LoVo (cell line): ENCODE measurements around the gene SLC27A4.

Experiments used
- DNase-seq: peaks from one replicate; pipeline ENCODE4 v3.0.0-alpha.2; 2016; ENCODE audit warnings: low spot score

Gene SLC27A4

GRCh38 chr9:128365525-128365924, 25.2 kb downstream of the SLC27A4 start:
- no peak for DNase-seq

DNA sequence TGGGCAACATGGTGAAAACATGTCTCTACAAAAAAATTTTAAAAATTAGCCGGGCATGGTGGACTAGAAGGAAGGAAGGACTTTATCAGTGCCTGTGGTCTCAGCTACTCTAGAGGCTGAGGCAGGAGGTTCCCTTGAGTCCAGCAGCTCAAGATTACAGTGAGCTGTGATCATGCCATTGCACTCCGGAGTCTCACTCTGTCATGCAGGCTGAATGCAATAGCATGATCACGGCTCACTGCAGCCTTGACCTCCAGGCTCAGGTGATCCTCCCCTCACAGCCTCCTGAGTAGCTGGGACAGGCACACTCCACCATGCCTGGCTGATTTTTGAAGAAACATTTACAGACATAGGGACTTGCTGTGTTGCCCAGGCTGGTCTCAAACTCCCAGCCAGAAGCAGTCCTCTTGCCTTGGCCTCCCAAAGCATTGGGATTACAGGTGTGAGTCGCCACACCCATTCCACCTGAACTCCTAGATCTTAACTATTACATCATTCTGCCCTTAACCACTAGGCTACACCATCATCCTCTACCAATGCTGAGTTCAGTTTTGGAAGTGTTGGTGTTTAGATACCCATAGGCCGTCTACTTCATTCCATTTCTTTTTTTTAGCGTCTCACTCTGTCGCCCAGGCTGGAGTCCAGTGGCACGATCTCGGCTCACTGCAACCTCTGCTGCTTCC, 28.8 kb downstream of the SLC27A4 start:
- no peak for DNase-seq

DNA sequence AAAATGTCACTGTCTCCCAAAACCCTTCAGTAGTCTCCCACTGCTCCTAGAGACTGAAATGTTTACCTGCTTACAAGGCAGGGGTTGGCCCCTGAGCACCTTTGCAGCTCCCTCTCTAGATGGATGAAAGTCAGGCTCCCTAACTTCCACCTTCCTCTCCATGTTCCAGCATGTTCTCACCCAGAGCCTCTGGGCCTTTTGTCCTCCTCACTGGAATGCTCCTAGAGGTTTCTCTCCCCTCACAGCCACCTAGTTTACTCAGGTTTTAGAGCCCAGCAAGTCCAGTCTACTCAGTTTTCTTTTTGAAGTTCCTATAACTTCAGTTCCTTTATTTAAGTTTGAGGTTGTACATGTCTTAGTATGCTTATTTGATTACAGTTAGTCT, 30.0 kb downstream of the SLC27A4 start:
- DNase-seq, result no peak

DNA sequence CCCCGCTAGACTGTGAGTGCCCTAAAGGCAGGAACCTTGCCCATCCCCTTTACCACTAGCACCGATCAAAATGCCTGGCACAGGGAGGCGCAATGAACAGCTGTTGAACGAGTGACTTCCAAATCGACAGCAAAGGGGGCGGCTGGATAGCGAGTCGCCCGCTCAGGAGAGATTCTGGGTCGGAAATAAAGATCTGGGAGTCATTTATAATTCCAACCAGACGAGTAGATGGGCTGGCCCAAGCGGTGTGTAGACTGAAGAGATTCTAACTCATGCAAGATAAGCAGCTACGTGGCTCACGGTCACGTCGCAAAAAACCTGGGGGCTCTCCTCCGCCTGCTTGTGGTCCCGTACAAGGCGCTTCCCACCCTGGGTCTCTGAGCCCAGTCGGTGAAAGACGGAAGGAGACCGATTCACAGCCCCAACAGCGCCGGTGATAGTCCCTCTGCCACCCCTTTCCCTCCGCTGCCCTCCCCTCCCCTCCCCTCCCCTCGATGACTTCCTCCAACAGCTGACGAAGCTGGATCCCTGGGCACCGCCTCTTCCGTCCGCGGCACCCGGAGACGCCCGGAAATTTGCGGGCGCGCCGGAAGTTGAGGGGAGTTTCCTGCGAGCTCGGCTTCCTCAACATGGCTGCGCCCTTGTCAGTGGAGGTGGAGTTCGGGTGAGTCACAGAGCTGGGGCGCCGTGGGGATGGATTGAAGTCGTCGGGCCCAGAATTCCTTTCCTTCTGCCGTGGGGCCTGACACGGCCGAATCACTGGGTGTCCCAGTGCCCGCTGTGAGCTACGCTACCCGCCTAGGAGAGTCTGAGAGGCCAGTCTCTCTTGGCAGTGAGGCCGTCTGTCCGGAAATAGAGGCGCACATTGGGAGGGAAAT, 30.7 kb downstream of the SLC27A4 start, which contains the start of gene URM1:
Gene URM1 (plus strand): TSS at position 623 of the 878 bp plus-strand sequence. CDS start 7 bp downstream, at position 630.
- DNase-seq, result peak; percentile 97

GRCh38 chr9:128371630-128372117, 31.3 kb downstream of the SLC27A4 start:
- DNase-seq, result no peak

GRCh38 chr9:128372188-128372641, 31.9 kb downstream of the SLC27A4 start:
- peak; percentile 9 for DNase-seq

DNA sequence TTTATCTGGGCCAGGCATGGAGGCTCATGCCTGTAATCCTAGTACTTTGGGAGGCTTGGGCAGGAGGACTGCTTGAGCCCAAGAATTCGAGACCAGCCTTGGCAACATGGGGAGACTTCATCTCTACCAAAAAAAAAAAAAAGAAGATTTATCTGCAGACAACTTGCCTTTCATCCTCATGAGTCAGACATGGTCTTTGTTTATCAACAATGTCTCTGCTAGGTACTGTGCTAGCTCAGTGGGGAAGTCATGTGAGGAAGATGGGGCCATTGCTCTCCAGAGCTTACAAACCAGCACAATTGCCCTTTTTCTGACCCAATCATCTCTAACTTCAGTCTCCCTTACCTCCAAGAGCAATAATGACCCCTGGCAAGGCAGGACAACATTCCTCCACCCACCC, 32.5 kb downstream of the SLC27A4 start:
- no peak for DNase-seq

DNA sequence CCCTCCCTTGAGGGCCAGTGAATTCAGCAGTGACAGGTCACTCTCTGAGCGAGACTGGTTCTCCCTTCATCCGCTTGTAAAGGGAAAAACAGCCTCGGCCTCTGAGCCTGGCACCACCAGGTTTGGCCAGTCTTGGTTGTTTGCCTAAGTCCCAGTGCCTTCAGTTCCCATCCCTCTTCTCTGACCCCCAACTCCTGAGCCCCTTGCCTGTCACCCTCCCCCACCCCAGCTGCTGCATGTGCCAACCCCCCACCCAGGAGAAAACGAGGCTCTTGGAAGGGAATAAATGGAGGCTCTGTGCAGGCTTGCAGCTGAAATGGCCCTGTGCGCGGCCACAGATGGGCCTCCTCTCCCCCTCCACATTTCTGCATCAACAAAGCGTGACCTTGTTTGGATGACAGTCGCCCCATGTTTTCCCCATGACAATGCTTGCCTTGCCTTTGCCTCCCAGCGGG, 33.9 kb downstream of the SLC27A4 start:
- no peak for DNase-seq

- DNase-seq, result no peak
Observed at GRCh38 chr9:128375865-128376264, 35.5 kb downstream of the SLC27A4 start.

DNA sequence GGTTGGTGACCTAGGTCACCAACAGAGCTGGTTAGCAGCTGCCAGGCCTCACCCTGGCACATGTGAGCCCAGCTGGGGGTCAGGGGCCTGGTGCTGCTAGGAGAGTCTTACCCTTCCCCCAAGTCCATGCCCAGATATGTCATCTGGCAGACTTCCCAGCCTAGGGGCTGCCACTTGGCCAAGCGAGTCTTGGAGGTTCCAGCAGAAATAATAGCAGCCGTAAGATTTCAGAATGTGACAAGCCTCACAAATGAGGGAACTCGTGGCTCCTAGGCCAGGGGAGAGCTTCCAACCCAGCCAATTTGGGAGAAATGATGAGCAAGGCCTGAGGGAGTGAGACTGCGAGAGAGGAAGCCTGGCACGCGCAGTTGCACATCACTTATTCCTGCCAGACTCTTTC, 41.9 kb downstream of the SLC27A4 start:
- no peak for DNase-seq

- no peak for DNase-seq
Observed at GRCh38 chr9:128383007-128383753, 42.9 kb downstream of the SLC27A4 start.

DNA sequence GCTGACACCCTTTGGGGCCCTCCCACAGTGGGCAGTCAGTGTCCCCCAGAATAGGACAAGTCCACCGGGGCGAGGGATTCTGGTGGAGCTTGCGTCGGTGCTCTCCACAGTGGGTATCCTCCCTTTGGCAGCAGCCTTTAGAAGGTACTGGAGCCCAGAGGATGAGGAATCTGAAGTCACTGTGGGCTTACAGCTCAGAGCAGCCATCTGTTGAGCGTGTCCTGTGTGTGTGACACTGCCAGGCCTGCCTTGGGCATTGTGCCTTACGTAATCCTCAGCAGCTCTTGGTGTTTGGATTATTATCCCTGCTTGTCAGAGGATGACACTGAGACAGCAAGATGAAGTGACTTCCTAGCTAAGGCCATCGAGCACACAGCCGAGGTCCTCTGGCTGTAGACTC, 43.5 kb downstream of the SLC27A4 start:
- no peak for DNase-seq

- no peak for DNase-seq
Observed at GRCh38 chr9:128384801-128385495, 44.6 kb downstream of the SLC27A4 start.

DNA sequence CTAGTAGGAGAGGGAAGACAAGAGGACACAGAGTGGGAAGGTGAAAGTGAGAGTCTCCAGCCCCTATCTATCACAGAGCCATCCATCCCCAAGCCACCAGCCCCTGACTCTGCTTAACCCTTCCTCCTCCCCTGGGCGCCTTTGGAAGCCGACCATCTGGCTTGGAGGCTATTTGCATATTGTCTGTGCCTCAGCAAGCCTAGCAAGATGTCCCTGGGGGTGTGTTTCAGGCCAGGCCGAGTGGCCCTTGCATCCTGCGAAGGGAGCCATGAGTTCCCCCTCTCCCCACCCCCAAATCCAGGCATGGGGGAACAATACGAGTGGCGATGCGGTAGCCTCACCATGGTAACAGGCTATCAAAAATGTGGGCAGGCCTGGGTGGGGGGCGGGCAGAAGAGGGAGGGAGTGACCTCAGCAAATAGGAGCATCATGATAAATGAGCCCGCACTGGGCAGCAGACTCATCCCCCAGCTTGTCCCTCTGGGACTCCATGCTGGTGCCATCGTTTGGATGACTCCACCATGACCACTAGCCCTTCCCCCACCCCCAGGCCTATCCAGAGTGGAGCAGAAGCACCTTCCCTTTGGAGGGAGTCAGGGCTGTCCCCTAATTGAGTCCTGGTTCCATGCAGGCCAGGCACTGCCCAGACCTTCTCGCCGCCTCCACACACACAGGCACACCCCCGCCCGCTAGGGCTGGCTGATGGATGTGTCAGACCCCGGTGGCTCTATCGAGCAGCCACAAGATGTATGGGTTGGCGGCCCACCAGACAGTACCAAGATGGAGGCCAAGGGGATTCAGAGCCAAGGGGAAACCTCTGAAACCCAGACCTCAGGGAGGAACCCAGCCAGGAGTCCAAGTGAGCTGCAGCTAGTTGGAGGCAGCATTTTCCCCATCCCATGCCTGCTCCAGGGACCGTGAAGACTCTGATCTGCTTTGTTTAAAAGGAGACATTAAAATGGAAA, 45.5 kb downstream of the SLC27A4 start:
- DNase-seq, result no peak

DNA sequence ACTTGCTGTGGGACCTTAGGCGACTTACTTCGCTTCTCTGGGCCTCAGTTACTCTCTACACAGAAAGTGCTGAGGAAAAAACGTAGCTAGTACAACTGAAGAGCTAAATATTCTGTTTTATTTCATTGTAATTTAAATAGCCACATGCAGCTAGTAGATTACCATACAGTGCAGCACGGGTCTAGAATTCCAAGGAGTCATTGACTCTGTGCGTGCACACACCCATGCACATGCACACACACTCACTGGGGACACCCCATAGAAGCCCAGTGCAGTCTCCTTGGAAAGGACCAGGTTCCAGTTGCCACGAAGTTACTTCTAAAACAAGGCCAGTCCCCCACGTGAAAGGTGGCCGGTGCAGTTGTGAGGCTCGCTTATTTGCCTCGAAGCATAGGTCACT, 47.8 kb downstream of the SLC27A4 start:
- no peak for DNase-seq

DNA sequence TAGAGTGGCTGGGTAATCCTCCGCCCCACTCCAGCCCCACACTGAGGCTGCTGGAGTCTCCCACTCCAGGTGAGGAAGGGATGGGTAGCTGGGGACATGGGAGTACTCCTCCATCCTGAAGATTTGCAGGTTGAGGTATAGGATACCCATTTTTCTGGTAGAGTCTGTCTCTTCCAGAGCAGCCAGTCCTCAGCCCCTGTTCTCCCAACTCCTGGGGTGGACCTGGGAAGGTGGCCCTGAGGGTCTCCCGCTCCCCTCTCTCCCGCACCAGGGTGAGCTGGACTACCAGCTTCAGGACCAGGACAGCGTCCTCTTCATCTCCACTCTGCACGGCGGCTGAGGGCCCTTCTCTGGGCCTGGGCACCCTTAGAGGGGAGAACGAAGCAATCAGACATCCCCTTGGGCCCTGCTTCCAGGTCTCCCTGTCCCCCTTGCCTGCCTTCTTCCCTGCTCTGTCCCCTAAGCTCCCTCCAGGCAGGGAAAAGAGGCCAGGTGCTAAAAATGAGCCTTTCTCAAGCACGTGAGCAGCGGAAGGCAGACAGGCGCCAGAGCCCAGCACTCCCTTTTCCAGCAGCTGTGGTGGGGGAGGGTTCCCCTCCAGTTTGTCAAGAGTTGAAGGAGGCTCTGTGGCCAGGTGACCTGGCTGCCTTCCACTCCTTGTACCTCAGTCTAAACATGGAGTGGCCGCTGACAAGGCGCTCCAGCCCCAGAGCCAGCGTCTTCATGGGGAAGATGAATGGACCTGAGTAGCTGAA, 49.2 kb downstream of the SLC27A4 start:
- no peak for DNase-seq

GRCh38 chr9:128390150-128390812, 50.0 kb downstream of the SLC27A4 start:
- DNase-seq, result no peak

- no peak for DNase-seq
Observed at GRCh38 chr9:128390813-128391711, 50.7 kb downstream of the SLC27A4 start.
